Liver (tissue), 2 donors: ENCODE data around the gene PDE10A.

Experiments
- CTCF ChIP-seq: fragments of 150-350 bp; IDR thresholded peaks from 2 replicates; pipeline ENCODE4 v1.5.1; 2017; ENCODE audit warnings: improper control_type of control experiment, low read depth, low read length; ENCODE audit not compliant: missing input control
- TF ChIP-seq, protein P1 (sequence below): IDR thresholded peaks from 2 replicates; pipeline ENCODE4 v1.6.1; 2016; ENCODE audit warnings: antibody characterized with exemption, mild to moderate bottlenecking
- donor health status: healthy.

DNA sequence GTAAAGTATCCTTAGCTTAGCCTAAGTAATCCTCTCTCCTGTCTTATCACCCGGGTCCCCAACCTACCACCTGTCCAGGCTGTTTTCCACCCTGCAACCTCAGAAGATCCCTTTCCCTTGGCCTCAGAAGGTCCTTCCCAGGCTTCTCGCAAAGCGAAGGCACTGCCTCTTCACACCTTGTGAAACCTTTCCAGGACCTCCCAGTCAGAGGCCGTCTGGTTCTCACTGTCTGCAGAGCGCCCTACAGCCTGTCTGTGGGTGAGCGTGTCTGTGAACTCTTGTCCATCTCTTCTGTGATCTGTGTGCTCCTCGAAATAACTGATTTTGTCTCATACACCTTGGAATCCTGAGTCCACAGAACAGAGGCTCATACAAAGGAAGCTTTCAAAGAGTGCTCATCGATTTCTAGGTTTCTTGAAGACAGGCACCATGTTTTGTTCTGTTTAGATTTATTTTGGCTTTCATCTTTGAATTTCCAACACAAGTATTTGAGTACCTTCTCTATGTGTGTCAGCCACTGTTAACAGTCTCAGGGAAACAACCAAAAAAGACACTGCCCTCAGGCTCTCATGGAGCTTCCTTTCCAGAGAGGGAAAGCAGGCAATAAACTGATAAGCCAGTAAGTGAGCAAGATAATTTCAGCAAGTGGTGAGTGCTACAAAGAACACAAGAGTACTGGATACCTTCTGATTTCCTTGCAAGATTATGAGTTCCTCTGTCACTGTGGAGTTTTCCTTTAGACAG lies 6.3 kb downstream of the PDE10A start:
- TF ChIP-seq, protein P1, sequence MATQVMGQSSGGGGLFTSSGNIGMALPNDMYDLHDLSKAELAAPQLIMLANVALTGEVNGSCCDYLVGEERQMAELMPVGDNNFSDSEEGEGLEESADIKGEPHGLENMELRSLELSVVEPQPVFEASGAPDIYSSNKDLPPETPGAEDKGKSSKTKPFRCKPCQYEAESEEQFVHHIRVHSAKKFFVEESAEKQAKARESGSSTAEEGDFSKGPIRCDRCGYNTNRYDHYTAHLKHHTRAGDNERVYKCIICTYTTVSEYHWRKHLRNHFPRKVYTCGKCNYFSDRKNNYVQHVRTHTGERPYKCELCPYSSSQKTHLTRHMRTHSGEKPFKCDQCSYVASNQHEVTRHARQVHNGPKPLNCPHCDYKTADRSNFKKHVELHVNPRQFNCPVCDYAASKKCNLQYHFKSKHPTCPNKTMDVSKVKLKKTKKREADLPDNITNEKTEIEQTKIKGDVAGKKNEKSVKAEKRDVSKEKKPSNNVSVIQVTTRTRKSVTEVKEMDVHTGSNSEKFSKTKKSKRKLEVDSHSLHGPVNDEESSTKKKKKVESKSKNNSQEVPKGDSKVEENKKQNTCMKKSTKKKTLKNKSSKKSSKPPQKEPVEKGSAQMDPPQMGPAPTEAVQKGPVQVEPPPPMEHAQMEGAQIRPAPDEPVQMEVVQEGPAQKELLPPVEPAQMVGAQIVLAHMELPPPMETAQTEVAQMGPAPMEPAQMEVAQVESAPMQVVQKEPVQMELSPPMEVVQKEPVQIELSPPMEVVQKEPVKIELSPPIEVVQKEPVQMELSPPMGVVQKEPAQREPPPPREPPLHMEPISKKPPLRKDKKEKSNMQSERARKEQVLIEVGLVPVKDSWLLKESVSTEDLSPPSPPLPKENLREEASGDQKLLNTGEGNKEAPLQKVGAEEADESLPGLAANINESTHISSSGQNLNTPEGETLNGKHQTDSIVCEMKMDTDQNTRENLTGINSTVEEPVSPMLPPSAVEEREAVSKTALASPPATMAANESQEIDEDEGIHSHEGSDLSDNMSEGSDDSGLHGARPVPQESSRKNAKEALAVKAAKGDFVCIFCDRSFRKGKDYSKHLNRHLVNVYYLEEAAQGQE, result no peak
- TF ChIP-seq CTCF, result no peak
